GM12875 (cell line): ENCODE data around the gene TFAP2B.

Source experiments
- H3K4me3 ChIP-seq: one replicate; pipeline ENCODE4 v1.5.1; 2011; ENCODE audit warnings: low read depth, low read length, control low read depth
- CTCF ChIP-seq: IDR thresholded peaks from 2 replicates; pipeline ENCODE4 v1.5.1; 2011; ENCODE audit warnings: low read depth, mild to moderate bottlenecking, control low read depth, inconsistent platforms, low read length, moderate library complexity, borderline replicate concordance; ENCODE audit not compliant: insufficient read depth

TFAP2B gene

DNA sequence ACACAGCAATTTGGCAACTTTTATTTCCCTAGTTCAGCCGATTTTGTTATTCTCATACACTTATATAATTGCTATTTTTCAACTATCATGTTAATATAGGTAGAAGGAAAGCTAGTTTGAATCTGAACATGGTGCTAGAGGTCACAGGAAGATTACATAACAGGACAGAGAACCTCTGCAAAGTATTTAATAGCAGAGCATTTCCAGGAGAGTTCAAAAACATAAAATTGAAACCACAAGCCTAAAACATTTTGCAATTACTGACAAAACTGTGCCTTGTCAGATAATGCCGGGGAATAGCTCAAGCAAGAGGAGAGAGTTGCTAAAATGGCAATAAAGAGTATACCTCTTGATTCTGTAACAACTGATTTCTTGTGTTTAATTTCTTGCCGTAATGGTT lies 70.8 kb downstream of the TFAP2B start:
- no peak overlapping the region for H3K4me3 ChIP-seq
- no peak for TF ChIP-seq CTCF

- TF ChIP-seq CTCF, result no peak
- no peak overlapping the region for H3K4me3 ChIP-seq
Observed at GRCh38 chr6:50889935-50890334, 71.3 kb downstream of the TFAP2B start.

GRCh38 chr6:50890579-50890978 lies 71.9 kb downstream of the TFAP2B start:
- no peak for TF ChIP-seq CTCF
- H3K4me3 ChIP-seq, result no peak overlapping the region

- TF ChIP-seq CTCF, result no peak
- no peak overlapping the region for H3K4me3 ChIP-seq
Observed at GRCh38 chr6:50891290-50891689, 72.6 kb downstream of the TFAP2B start.
